ENCODE data around the gene POU2AF3. TPM values are rescaled to one million over a fixed set of nuclear protein-coding genes. Genes with fewer than 3 reads are reported as not detected.
A peak's percentile ranks its signal among the peaks of the same experiment; 100 is the strongest.

Gene POU2AF3
- polyA plus RNA-seq, 2 donors: 3.8 to 4.0 TPM

- Histone ChIP-seq H3K27me3 (ENCODE audit: control insufficient read depth in 1 of 2, insufficient read depth in 2 of 2, low read length in 2 of 2) (no peaks in the 10 kb centered on the region), H3K9me3 (ENCODE audit: control insufficient read depth in 2 of 2, insufficient read depth in 1 of 2, low read depth in 1 of 2, low read length in 1 of 2) (no peaks in the 10 kb centered on the region), H3K4me1 (ENCODE audit: control insufficient read depth in 2 of 2, insufficient read depth in 2 of 2, low read length in 1 of 2) (no peaks in the 10 kb centered on the region), H3K36me3 (ENCODE audit: control insufficient read depth in 2 of 2, insufficient read depth in 2 of 2, low read length in 1 of 2) (no peaks in the 10 kb centered on the region), H3K27ac (ENCODE audit: low read depth in 2 of 2, low read length in 1 of 2) (no peak overlapping the region), H3K4me3 (ENCODE audit: low read depth in 1 of 2, low read length in 2 of 2) (no peak overlapping the region)
- 89% methylated on average over 2 of the region's 2 CpGs for whole genome bisulfite sequencing, 2 donors
Observed at GRCh38 chr11:111322534-111322933, 24.2 kb downstream of the POU2AF3 start.

GRCh38 chr11:111324277-111324720 lies 26.0 kb downstream of the POU2AF3 start:
- H3K27me3 ChIP-seq (ENCODE audit: control insufficient read depth in 1 of 2, insufficient read depth in 2 of 2, low read length in 2 of 2): no peaks in the 10 kb centered on the region
- WGBS, 2 donors: 35 to 41% methylated on average over 5 of the region's 5 CpGs
- no peak overlapping the region for H3K27ac ChIP-seq (ENCODE audit: low read depth in 2 of 2, low read length in 1 of 2)
- no peak overlapping the region for H3K4me3 ChIP-seq (ENCODE audit: low read depth in 1 of 2, low read length in 2 of 2)
- H3K9me3 ChIP-seq (ENCODE audit: control insufficient read depth in 2 of 2, insufficient read depth in 1 of 2, low read depth in 1 of 2, low read length in 1 of 2): no peaks in the 10 kb centered on the region
- no peaks in the 10 kb centered on the region for H3K36me3 ChIP-seq (ENCODE audit: control insufficient read depth in 2 of 2, insufficient read depth in 2 of 2, low read length in 1 of 2)
- peaks cover 6% of the 10 kb centered on the region in 2 donors for H3K4me1 ChIP-seq (ENCODE audit: control insufficient read depth in 2 of 2, insufficient read depth in 2 of 2, low read length in 1 of 2)

DNA sequence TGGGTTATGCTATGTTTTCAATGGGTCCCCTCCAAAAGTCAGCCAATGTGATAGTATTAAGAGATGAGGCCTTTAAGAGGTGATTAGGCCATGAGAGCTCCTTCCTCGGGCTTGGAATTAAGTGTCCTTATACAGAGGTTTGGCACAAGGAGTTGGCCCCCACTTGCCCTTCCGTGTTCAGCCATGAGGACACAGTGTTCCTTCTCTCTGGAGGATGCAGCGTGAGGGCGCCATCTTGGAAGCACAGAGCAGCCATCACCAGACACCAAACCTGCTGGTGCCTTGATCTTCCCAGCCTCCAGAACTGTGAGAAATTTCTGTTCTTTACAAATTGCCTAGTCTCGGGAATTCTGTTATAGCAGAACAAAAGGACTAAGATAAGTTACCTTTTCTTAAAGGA lies 26.9 kb downstream of the POU2AF3 start:
- H3K9me3 ChIP-seq (ENCODE audit: control insufficient read depth in 2 of 2, insufficient read depth in 1 of 2, low read depth in 1 of 2, low read length in 1 of 2): no peaks in the 10 kb centered on the region
- WGBS, 2 donors: 91 to 96% methylated on average over 5 of the region's 5 CpGs

GRCh38 chr11:111326824-111327223 lies 28.5 kb downstream of the POU2AF3 start:
- Histone ChIP-seq H3K27ac (ENCODE audit: low read depth in 2 of 2, low read length in 1 of 2) (no peak overlapping the region), H3K4me1 (ENCODE audit: control insufficient read depth in 2 of 2, insufficient read depth in 2 of 2, low read length in 1 of 2) (peaks cover 12 to 14% of the 10 kb centered on the region in 2 donors), H3K36me3 (ENCODE audit: control insufficient read depth in 2 of 2, insufficient read depth in 2 of 2, low read length in 1 of 2) (no peaks in the 10 kb centered on the region), H3K9me3 (ENCODE audit: control insufficient read depth in 2 of 2, insufficient read depth in 1 of 2, low read depth in 1 of 2, low read length in 1 of 2) (no peaks in the 10 kb centered on the region), H3K4me3 (ENCODE audit: low read depth in 1 of 2, low read length in 2 of 2) (no peak overlapping the region), H3K27me3 (ENCODE audit: control insufficient read depth in 1 of 2, insufficient read depth in 2 of 2, low read length in 2 of 2) (no peaks in the 10 kb centered on the region)
- 63 to 85% methylated on average over 4 of the region's 4 CpGs for WGBS, 2 donors

More for the DNA sequence above, 26.9 kb downstream of the POU2AF3 start:
- H3K4me3 ChIP-seq (ENCODE audit: low read depth in 1 of 2, low read length in 2 of 2): no peak overlapping the region
- H3K27me3 ChIP-seq (ENCODE audit: control insufficient read depth in 1 of 2, insufficient read depth in 2 of 2, low read length in 2 of 2): no peaks in the 10 kb centered on the region
- H3K27ac ChIP-seq (ENCODE audit: low read depth in 2 of 2, low read length in 1 of 2): no peak overlapping the region
- peaks cover 6 to 8% of the 10 kb centered on the region in 2 donors for H3K4me1 ChIP-seq (ENCODE audit: control insufficient read depth in 2 of 2, insufficient read depth in 2 of 2, low read length in 1 of 2)
- H3K36me3 ChIP-seq (ENCODE audit: control insufficient read depth in 2 of 2, insufficient read depth in 2 of 2, low read length in 1 of 2): no peaks in the 10 kb centered on the region

DNA sequence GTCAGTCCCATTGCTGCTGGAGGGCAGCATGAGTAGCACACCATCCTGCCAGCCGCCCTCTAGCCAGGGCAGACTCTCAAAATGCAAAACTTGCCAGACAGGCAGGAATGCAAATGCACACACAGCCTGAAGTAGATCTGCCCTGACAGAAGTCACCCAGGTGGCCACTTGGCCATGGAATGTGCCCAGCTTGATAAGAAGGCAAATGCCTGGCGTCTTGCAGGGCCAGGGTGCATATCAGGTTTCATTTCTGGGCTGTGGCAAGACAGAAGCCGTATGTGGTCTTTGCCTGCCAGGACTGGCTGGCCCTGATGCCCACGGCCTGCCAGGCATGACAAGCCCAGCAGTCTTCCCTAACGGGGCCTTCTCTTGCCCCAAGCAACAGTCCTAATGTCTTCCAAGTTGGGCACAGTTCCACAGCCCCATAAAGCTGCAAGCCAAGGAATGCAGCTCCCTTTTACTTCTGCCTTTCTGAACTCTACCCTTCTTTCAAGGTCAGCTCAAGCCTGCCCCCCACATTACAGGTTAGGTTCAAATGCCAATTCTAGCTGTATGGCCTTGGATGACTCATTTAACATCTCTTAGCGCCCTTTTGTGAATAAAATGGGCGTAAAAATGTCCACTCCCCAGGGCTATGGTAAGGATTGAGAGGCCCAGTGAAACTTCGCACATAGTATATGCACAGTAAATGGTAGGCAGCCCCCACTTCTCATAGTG lies 29.7 kb downstream of the POU2AF3 start:
- no peaks in the 10 kb centered on the region for H3K27me3 ChIP-seq (ENCODE audit: control insufficient read depth in 1 of 2, insufficient read depth in 2 of 2, low read length in 2 of 2)
- no peaks in the 10 kb centered on the region for H3K9me3 ChIP-seq (ENCODE audit: control insufficient read depth in 2 of 2, insufficient read depth in 1 of 2, low read depth in 1 of 2, low read length in 1 of 2)
- 45 to 51% methylated on average over 8 of the region's 8 CpGs for WGBS, 2 donors
- peaks cover 13 to 15% of the 10 kb centered on the region in 2 donors for H3K4me1 ChIP-seq (ENCODE audit: control insufficient read depth in 2 of 2, insufficient read depth in 2 of 2, low read length in 1 of 2)
- H3K27ac ChIP-seq (ENCODE audit: low read depth in 2 of 2, low read length in 1 of 2): no peak overlapping the region
- H3K4me3 ChIP-seq (ENCODE audit: low read depth in 1 of 2, low read length in 2 of 2): no peak overlapping the region
- H3K36me3 ChIP-seq (ENCODE audit: control insufficient read depth in 2 of 2, insufficient read depth in 2 of 2, low read length in 1 of 2): no peaks in the 10 kb centered on the region

DNA sequence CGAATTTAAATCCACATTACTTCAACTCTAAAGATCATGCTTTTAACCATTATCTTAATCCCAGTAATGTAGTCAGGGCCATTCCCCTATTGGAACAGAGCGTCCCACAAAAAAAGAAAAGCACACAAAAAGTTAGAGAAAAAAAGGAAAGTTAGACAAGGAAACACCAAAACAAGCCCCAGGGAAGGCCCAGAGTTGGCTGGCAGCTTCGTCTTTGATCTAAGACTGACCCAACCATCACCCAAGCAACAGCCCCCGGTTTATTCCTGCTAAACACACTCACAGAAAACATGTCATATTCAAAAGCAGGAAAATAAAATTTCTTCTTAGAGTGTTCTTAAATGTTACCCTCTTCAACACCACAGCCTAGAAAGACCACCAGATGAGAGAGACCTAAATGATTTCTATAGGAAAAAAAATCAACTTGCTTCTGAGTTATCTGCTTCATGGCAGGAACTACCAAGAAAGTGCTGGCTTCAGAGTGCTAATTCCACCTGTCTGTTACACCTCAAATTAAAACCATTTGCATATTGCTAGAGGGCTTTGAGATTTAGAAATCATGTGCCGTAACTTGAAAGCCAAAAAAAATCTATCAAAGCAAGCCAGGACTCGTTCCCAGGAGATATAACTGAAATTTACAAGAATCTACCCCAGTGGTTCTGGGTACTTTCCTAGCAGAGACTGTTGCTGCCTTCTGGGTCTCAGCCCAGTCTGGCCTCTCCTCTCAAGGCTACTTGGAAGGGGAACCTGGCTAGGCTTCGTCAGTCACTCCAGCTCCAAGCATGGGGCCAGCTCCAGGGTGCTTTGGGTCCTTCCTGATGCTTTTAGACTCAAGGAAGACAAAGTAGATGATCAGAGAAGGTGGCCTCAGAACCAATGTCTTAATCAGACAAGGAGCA lies 31.2 kb downstream of the POU2AF3 start:
- no peaks in the 10 kb centered on the region for H3K27me3 ChIP-seq (ENCODE audit: control insufficient read depth in 1 of 2, insufficient read depth in 2 of 2, low read length in 2 of 2)
- no peaks in the 10 kb centered on the region for H3K9me3 ChIP-seq (ENCODE audit: control insufficient read depth in 2 of 2, insufficient read depth in 1 of 2, low read depth in 1 of 2, low read length in 1 of 2)
- peaks cover 13 to 15% of the 10 kb centered on the region in 2 donors for H3K4me1 ChIP-seq (ENCODE audit: control insufficient read depth in 2 of 2, insufficient read depth in 2 of 2, low read length in 1 of 2)
- peak overlapping the region in 1 of 2 donors; percentile 47 for H3K27ac ChIP-seq (ENCODE audit: low read depth in 2 of 2, low read length in 1 of 2)
- no peak overlapping the region for H3K4me3 ChIP-seq (ENCODE audit: low read depth in 1 of 2, low read length in 2 of 2)
- H3K36me3 ChIP-seq (ENCODE audit: control insufficient read depth in 2 of 2, insufficient read depth in 2 of 2, low read length in 1 of 2): no peaks in the 10 kb centered on the region
- 41 to 56% methylated on average over 7 of the region's 7 CpGs for WGBS, 2 donors

GRCh38 chr11:111330234-111330893 lies 32.0 kb downstream of the POU2AF3 start:
- H3K9me3 ChIP-seq (ENCODE audit: control insufficient read depth in 2 of 2, insufficient read depth in 1 of 2, low read depth in 1 of 2, low read length in 1 of 2): no peaks in the 10 kb centered on the region
- no peak overlapping the region for H3K4me3 ChIP-seq (ENCODE audit: low read depth in 1 of 2, low read length in 2 of 2)
- H3K27ac ChIP-seq (ENCODE audit: low read depth in 2 of 2, low read length in 1 of 2): no peak overlapping the region
- no peaks in the 10 kb centered on the region for H3K36me3 ChIP-seq (ENCODE audit: control insufficient read depth in 2 of 2, insufficient read depth in 2 of 2, low read length in 1 of 2)
- 82 to 88% methylated on average over 2 of the region's 2 CpGs for WGBS, 2 donors
- peaks cover 13 to 15% of the 10 kb centered on the region in 2 donors for H3K4me1 ChIP-seq (ENCODE audit: control insufficient read depth in 2 of 2, insufficient read depth in 2 of 2, low read length in 1 of 2)
- H3K27me3 ChIP-seq (ENCODE audit: control insufficient read depth in 1 of 2, insufficient read depth in 2 of 2, low read length in 2 of 2): no peaks in the 10 kb centered on the region

DNA sequence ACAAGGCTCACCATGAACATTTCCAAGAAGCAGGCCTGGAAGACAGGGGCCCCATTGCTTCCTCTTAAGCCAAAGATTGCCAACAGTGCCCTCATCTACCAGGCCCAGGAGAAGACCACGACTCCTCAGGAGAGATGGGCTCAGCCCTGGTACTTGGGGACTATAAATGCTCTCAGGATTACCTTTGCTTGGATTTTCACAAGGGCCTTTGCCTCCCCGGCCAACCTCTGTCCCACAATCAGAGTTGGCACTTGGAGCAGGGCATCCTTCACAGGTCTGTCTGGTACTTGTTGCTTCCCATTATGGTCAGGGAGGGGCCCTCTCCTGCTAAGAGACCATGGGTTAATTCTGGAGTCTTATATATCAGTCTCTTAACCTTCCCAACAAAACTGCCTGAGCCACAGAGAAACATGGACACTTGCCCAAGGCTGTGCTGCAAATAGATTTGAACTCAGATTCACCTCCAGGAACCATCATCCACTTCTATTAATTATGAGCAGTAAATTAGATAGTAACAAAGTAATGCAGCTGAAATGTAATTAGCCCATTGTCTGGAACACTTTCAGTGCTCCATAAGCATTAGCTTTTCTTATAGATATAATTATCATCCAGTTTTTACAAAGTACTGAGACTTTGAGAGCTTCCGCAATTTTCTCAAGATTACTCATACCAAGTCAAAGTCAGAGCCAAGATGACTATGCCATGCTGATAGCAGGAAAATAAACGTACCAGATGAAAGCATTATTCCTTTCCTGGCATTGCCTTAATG lies 33.5 kb downstream of the POU2AF3 start:
- Histone ChIP-seq H3K27me3 (ENCODE audit: control insufficient read depth in 1 of 2, insufficient read depth in 2 of 2, low read length in 2 of 2) (no peaks in the 10 kb centered on the region), H3K4me3 (ENCODE audit: low read depth in 1 of 2, low read length in 2 of 2) (no peak overlapping the region), H3K27ac (ENCODE audit: low read depth in 2 of 2, low read length in 1 of 2) (peak overlapping the region in 1 of 2 donors; percentile 72), H3K9me3 (ENCODE audit: control insufficient read depth in 2 of 2, insufficient read depth in 1 of 2, low read depth in 1 of 2, low read length in 1 of 2) (no peaks in the 10 kb centered on the region), H3K4me1 (ENCODE audit: control insufficient read depth in 2 of 2, insufficient read depth in 2 of 2, low read length in 1 of 2) (peaks cover 13 to 15% of the 10 kb centered on the region in 2 donors), H3K36me3 (ENCODE audit: control insufficient read depth in 2 of 2, insufficient read depth in 2 of 2, low read length in 1 of 2) (no peaks in the 10 kb centered on the region)
- 48 to 67% methylated on average over 4 of the region's 4 CpGs for WGBS, 2 donors

Data from esophagus (tissue), 2 donors.